H1 (cell line): ENCODE data around the gene TAGLN3. TPM values are rescaled to one million over a fixed set of nuclear protein-coding genes. Genes with fewer than 3 reads are reported as not detected.

Experiments
- CBX5 ChIP-seq: fragments of 300-800, 300-1000 bp; sonication (generic); IDR thresholded peaks from 2 replicates; pipeline ENCODE4 v1.7.1; 2016; ENCODE audit warnings: antibody characterized with exemption, low read length, low read depth
- CHD7 ChIP-seq: fragments of 300-600 bp; sonication (generic); IDR thresholded peaks from 2 replicates; pipeline ENCODE4 v1.7.1; 2012; ENCODE audit warnings: low read length, moderate library complexity, mild to moderate bottlenecking, inconsistent platforms; ENCODE audit not compliant: insufficient replicate concordance
- CREB1 ChIP-seq: IDR thresholded peaks from 2 replicates; pipeline ENCODE4 v1.6.1; 2012; ENCODE audit warnings: inconsistent platforms
- CTCF ChIP-seq, 3 experiments: IDR thresholded peaks; 1 replicate in 2 of 3; 2 replicates in 1 of 3; pipeline versions ENCODE4 v1.5.1 to v1.6.1; 2011; ENCODE audit warnings: low read length in 3 of 3, mild to moderate bottlenecking in 3 of 3, inconsistent platforms in 2 of 3, low read depth in 1 of 3, moderate library complexity in 1 of 3; ENCODE audit not compliant: insufficient read depth in 1 of 3; ENCODE audit errors: control extremely low read depth in 1 of 3
- HDAC6 ChIP-seq: IDR thresholded peaks from one replicate; pipeline ENCODE4 v1.7.1; 2012; ENCODE audit warnings: low read depth, mild to moderate bottlenecking, inconsistent platforms, low read length, moderate library complexity
- RFX5 ChIP-seq: IDR thresholded peaks from 2 replicates; pipeline ENCODE4 v1.6.1; 2011; ENCODE audit warnings: low read depth, low read length, improper control_type of control experiment, borderline replicate concordance
- SRF ChIP-seq: IDR thresholded peaks from 2 replicates; pipeline ENCODE4 v1.6.1; 2011; ENCODE audit warnings: mild to moderate bottlenecking, low read depth, low read length, moderate library complexity
- YY1 ChIP-seq: IDR thresholded peaks from 2 replicates; pipeline ENCODE4 v1.6.1; 2011; ENCODE audit warnings: low read depth, mild to moderate bottlenecking, low read length
- polyA plus RNA-seq, 7 experiments: library from polyadenylated mRNA; depleted of rRNA in 3 of 7; stranded (reverse) in 5 of 7; unstranded in 2 of 7; fragments of >200 nt in 5 of 7; fragments of 200-250 nt in 2 of 7; gene quantifications; 1 replicate in 5 of 7; 2 replicates in 1 of 7; 4 replicates in 1 of 7; pipeline versions ENCODE4 v1.2.1 to v1.2.3, GENCODE V29; 2011 to 2013; ENCODE audit warnings: missing spikeins in 2 of 7, mixed read lengths in 2 of 7
- total RNA-seq: library from RNA; stranded (reverse); fragmentation: NEBNext Ultra II Directional; extraction: Animal tissue kit (Norgen Biotek cat#: 25700); gene quantifications from 2 replicates; pipeline ENCODE4 v1.2.1, GENCODE V29; 2021

The TAGLN3 gene
- total and polyA plus RNA-seq, 2 of the 8 experiments (the other 6 are each of a cell fraction or from before 2014, with no cell fraction given) = 6.3 to 7.5 TPM

- TF ChIP-seq CTCF (IDR thresholded peaks at IDR 0.05; ENCODE audit: control extremely low read depth in 1 of 3, insufficient read depth in 1 of 3, low read depth in 1 of 3, low read length in 3 of 3) (peak; percentile 76 to 82 (median 79)), CBX5 (no peak), CREB1 (no peak), CHD7 (no peak), RFX5 (no peak), HDAC6 (no peak), YY1 (peak; percentile 77), SRF (no peak)
These were observed 45.0 kb downstream of the TAGLN3 start (continued) for GRCh38 chr3:112043621-112044201.
